ENCODE measurements around the gene DENND4A.

DENND4A gene

GRCh38 chr15:65676123-65676522, 116.0 kb downstream of the DENND4A start:
- DNase-seq (ENCODE audit: low read depth, low spot score): no peak

- no peak for DNase-seq (ENCODE audit: low read depth, low spot score)
Observed at GRCh38 chr15:65675551-65675950, 116.5 kb downstream of the DENND4A start.

GRCh38 chr15:65666257-65666656, 125.8 kb downstream of the DENND4A start:
- no peak for DNase-seq (ENCODE audit: low read depth, low spot score)

GRCh38 chr15:65663521-65663920, 128.6 kb downstream of the DENND4A start:
- no peak for DNase-seq (ENCODE audit: low read depth, low spot score)

- DNase-seq (ENCODE audit: low read depth, low spot score): no peak
Observed at GRCh38 chr15:65660927-65661326, 131.2 kb downstream of the DENND4A start.

- DNase-seq (ENCODE audit: low read depth, low spot score): no peak
Observed at GRCh38 chr15:65659502-65660052, 132.5 kb downstream of the DENND4A start.

- no peak for DNase-seq (ENCODE audit: low read depth, low spot score)
Observed at GRCh38 chr15:65655457-65655856, 136.6 kb downstream of the DENND4A start.

- no peak for DNase-seq (ENCODE audit: low read depth, low spot score)
Observed at GRCh38 chr15:65655026-65655425, 137.1 kb downstream of the DENND4A start.

- no peak for DNase-seq (ENCODE audit: low read depth, low spot score)
Observed at GRCh38 chr15:65653801-65654521, 138.1 kb downstream of the DENND4A start.

GRCh38 chr15:65653341-65653740, 138.8 kb downstream of the DENND4A start:
- DNase-seq (ENCODE audit: low read depth, low spot score): no peak

GRCh38 chr15:65651831-65652749, 140.0 kb downstream of the DENND4A start:
- DNase-seq (ENCODE audit: low read depth, low spot score): no peak

- no peak for DNase-seq (ENCODE audit: low read depth, low spot score)
Observed at GRCh38 chr15:65651042-65651322, 141.1 kb downstream of the DENND4A start.

- DNase-seq (ENCODE audit: low read depth, low spot score): no peak
Observed at GRCh38 chr15:65650312-65651041, 141.6 kb downstream of the DENND4A start.

- no peak for DNase-seq (ENCODE audit: low read depth, low spot score)
Observed at GRCh38 chr15:65646486-65646885, 145.6 kb downstream of the DENND4A start.

GRCh38 chr15:65645392-65645791, 146.7 kb downstream of the DENND4A start:
- no peak for DNase-seq (ENCODE audit: low read depth, low spot score)

GRCh38 chr15:65644282-65644681, 147.8 kb downstream of the DENND4A start:
- DNase-seq (ENCODE audit: low read depth, low spot score): no peak

- DNase-seq (ENCODE audit: low read depth, low spot score): no peak
Observed at GRCh38 chr15:65642594-65642993, 149.5 kb downstream of the DENND4A start.

GRCh38 chr15:65641768-65642475, 150.2 kb downstream of the DENND4A start:
- no peak for DNase-seq (ENCODE audit: low read depth, low spot score)

GRCh38 chr15:65639509-65639908, 152.6 kb downstream of the DENND4A start:
- peak; percentile 64 for DNase-seq (ENCODE audit: low read depth, low spot score)

- DNase-seq (ENCODE audit: low read depth, low spot score): peak; percentile 63
Observed at GRCh38 chr15:65638681-65639089, 153.4 kb downstream of the DENND4A start.

- no peak for DNase-seq (ENCODE audit: low read depth, low spot score)
Observed at GRCh38 chr15:65638109-65638508, 154.0 kb downstream of the DENND4A start.
